T47D (cell line): ENCODE measurements around the gene AAK1.
"Not testable (repeated sequence)": the region's sequence is repeated elsewhere in the genome, so short reads cannot be mapped to it uniquely, and the experiment has no call there.

Experiments used
- DNase-seq, 2 experiments: peaks; one replicate each; pipeline versions ENCODE4 v3.0.0 to v3.0.0-alpha.2; 2011 to 2012; ENCODE audit warnings: low read depth in 1 of 2, low spot score in 1 of 2
- JUND ChIP-seq: IDR thresholded peaks from 2 replicates; pipeline ENCODE4 v1.6.1; 2012; ENCODE audit warnings: low read depth
- in situ Hi-C: cut with HindIII; loops from 2 replicates; pipeline ENCODE4 v1.10.0; 2016; ENCODE audit warnings: low sequenced_read_pairs, low pct_unique_long_range_greater_than_20kb

Gene AAK1

GRCh38 chr2:69674316-69674670 lies 30.8 kb upstream of the AAK1 start:
- in situ Hi-C loops = no loop called here
- no peak for DNase-seq
- no peak for TF ChIP-seq JUND

- in situ Hi-C loops = not testable (repeated sequence)
Observed at GRCh38 chr2:69673098-69673497, 29.6 kb upstream of the AAK1 start.

GRCh38 chr2:69669666-69670065 lies 26.1 kb upstream of the AAK1 start:
- no peak for DNase-seq
- in situ Hi-C loops = no loop called here
- no peak for TF ChIP-seq JUND

More at GRCh38 chr2:69673098-69673497, 29.6 kb upstream of the AAK1 start:
- not testable (repeated sequence) for DNase-seq

GRCh38 chr2:69668598-69668997 lies 25.1 kb upstream of the AAK1 start:
- in situ Hi-C loops = no loop called here
- DNase-seq = no peak
- TF ChIP-seq JUND = no peak

GRCh38 chr2:69667805-69668382 lies 24.4 kb upstream of the AAK1 start:
- no peak for TF ChIP-seq JUND
- in situ Hi-C loops = no loop called here
- no peak for DNase-seq

- TF ChIP-seq JUND = no peak
- in situ Hi-C loops = no loop called here
- DNase-seq = no peak
Observed at GRCh38 chr2:69665152-69665551, 21.6 kb upstream of the AAK1 start.

GRCh38 chr2:69663860-69664259 lies 20.3 kb upstream of the AAK1 start:
- no peak for TF ChIP-seq JUND
- DNase-seq = no peak
- in situ Hi-C loops = no loop called here

- DNase-seq, in situ Hi-C loops: not testable (repeated sequence)
Observed at GRCh38 chr2:69662547-69662946, 19.0 kb upstream of the AAK1 start.

- no peak for DNase-seq
- TF ChIP-seq JUND = no peak
- in situ Hi-C loops = no loop called here
Observed at GRCh38 chr2:69660637-69661036, 17.1 kb upstream of the AAK1 start.

GRCh38 chr2:69659941-69660483 lies 16.5 kb upstream of the AAK1 start:
- TF ChIP-seq JUND = no peak
- no peak for DNase-seq
- in situ Hi-C loops = no loop called here

- in situ Hi-C loops = no loop called here
- DNase-seq = no peak
Observed at GRCh38 chr2:69659349-69659748, 15.8 kb upstream of the AAK1 start.

GRCh38 chr2:69652206-69652605 lies 8.7 kb upstream of the AAK1 start:
- no peak for TF ChIP-seq JUND
- no peak for DNase-seq
- in situ Hi-C loops = no loop called here

More at GRCh38 chr2:69659349-69659748, 15.8 kb upstream of the AAK1 start:
- TF ChIP-seq JUND = no peak

GRCh38 chr2:69647196-69647595 lies 3.7 kb upstream of the AAK1 start:
- in situ Hi-C loops, DNase-seq: not testable (repeated sequence)

- TF ChIP-seq JUND = no peak
- DNase-seq = no peak
- in situ Hi-C loops = no loop called here
Observed at GRCh38 chr2:69646714-69647113, 3.2 kb upstream of the AAK1 start.
